Mesodermal cell (in vitro differentiated cells): Measurements from ENCODE around the gene EPB41L5. TPM values are rescaled to one million over a fixed set of nuclear protein-coding genes. Genes with fewer than 3 reads are reported as not detected.
"Not testable (repeated sequence)": the region's sequence is repeated elsewhere in the genome, so short reads cannot be mapped to it uniquely, and the experiment has no call there.

Source experiments
- H3K27ac ChIP-seq: 2 replicates; pipeline ENCODE4 v1.7.0; 2013; ENCODE audit warnings: mild to moderate bottlenecking, low read depth, low read length, moderate library complexity; ENCODE audit not compliant: severe bottlenecking
- H3K36me3 ChIP-seq: 2 replicates; pipeline ENCODE4 v1.7.1; 2013; ENCODE audit warnings: mild to moderate bottlenecking, low read length, moderate library complexity; ENCODE audit not compliant: control insufficient read depth, insufficient read depth
- H3K4me1 ChIP-seq: one replicate; pipeline ENCODE4 v1.7.1; 2013; ENCODE audit warnings: mild to moderate bottlenecking, low read length; ENCODE audit not compliant: insufficient read depth, control insufficient read depth, poor library complexity, severe bottlenecking
- H3K4me3 ChIP-seq: 2 replicates; pipeline ENCODE4 v1.7.0; 2013; ENCODE audit warnings: low read length, control low read depth, mild to moderate bottlenecking; ENCODE audit not compliant: insufficient read depth, poor library complexity, severe bottlenecking; ENCODE audit errors: extremely low read depth
- H3K9me3 ChIP-seq: 2 replicates; pipeline ENCODE4 v1.7.1; 2013; ENCODE audit warnings: mild to moderate bottlenecking, low read length, moderate library complexity; ENCODE audit not compliant: control insufficient read depth
- WGBS, 2 experiments: methylation state at CpG; one replicate each; pipeline ENCODE4 v1.1.5; 2013; ENCODE audit warnings: missing lambda C conversion rate in 2 of 2; ENCODE audit not compliant: insufficient coverage in 2 of 2; 5-methylcytosine and 5-hydroxymethylcytosine counted together
- polyA plus RNA-seq, 2 experiments: library from polyadenylated mRNA; stranded (reverse); fragments of 50-300 nt; gene quantifications; one replicate each; pipeline ENCODE4 v1.2.3, GENCODE V29; 2013

EPB41L5 gene
- polyA plus RNA-seq (2013, experiment 1 of 2), result 41.1 TPM
- polyA plus RNA-seq (2013, experiment 2 of 2), result 44.7 TPM

GRCh38 chr2:120012771-120013596, at the start of gene EPB41L5:
Gene EPB41L5, plus strand, starts transcription at chr2:120013077. Its CDS starts 6,008 bp downstream, at chr2:120019085.
- peak within 1 kb of the TSS; percentile 76 for H3K4me3 ChIP-seq
- H3K27ac ChIP-seq, result peak within 1 kb of the TSS; percentile 81
- H3K4me1 ChIP-seq, result no peaks in the 10 kb centered on the region
- no peaks in the 10 kb centered on the region for H3K9me3 ChIP-seq
- no peaks in the 10 kb centered on the region for H3K36me3 ChIP-seq
- 0 to 1% methylated on average over 90 to 96 of the region's 104 CpGs for WGBS, 2 experiments

DNA sequence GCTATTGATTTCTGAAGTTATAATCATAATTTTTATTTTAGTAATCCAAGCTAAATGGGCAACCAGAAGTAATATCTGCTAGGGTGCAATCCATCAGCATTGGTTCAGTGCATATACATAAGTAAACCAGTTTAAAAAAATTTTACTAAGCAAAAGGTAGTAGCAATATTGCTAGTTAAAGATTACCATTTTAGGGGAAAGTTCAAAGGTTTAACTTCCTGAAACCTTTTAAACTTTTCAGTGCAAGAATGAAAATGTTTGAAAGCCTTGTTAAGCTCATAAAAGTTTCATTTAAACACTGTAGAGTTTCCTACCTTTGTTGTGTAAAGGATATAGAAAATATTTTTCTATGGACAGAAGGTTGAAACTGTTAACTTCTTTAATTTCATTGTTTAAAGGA, 31.0 kb upstream of the EPB41L5 start:
- Histone ChIP-seq H3K27ac (no peak overlapping the region), H3K36me3 (peaks cover 4% of the 10 kb centered on the region), H3K4me1 (no peaks in the 10 kb centered on the region), H3K9me3 (no peaks in the 10 kb centered on the region), H3K4me3 (no peak overlapping the region)

DNA sequence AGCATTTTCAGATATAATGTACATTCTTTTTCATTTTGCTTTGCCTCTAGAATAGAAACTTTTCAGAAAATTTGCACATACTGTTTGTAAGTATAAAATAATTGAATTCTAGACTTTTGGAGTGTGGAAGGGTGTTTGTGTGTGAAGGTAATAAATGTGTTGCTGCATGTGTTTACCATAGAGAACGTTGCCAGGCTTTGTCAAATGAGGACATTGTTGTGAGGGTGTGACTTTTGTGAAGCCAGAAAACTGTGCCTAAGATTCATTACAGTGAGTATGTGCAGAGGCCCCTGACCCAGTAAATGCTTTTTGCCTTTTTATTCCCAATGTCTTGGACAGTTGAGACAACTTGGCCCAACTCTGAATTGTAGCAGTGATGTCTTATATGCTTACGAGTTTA, 30.4 kb upstream of the EPB41L5 start:
- Histone ChIP-seq H3K36me3 (no peaks in the 10 kb centered on the region), H3K4me1 (no peaks in the 10 kb centered on the region), H3K27ac (no peak overlapping the region), H3K9me3 (no peaks in the 10 kb centered on the region), H3K4me3 (no peak overlapping the region)
- WGBS, 2 experiments, result 71 to 83% methylated on average over 1 of the region's 2 CpGs

- Histone ChIP-seq H3K9me3 (no peaks in the 10 kb centered on the region), H3K4me3 (no peak overlapping the region), H3K27ac (no peak overlapping the region), H3K4me1 (no peaks in the 10 kb centered on the region), H3K36me3 (no peaks in the 10 kb centered on the region)
- WGBS, 2 experiments, result 92 to 100% methylated on average over 2 to 3 of the region's 3 CpGs
Observed at GRCh38 chr2:119983108-119983507, 29.8 kb upstream of the EPB41L5 start.

DNA sequence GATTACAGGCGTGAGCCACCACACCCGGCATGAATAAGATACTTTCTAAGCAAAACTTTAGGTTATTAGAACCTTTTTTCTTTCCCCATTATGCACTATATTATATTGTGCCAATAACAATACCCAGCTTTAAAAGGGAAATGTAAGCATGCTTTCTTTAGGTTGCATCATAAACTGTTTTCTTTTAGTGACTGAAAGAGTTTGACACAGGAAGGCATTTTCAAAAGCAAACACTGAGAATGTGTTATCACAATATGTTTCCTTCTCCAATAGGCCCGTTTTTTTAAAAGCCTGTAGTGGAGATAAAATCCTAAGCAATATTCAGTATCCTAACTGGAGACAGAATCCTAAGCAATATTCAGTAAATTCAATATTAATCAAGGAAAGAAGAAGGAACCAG, 16.7 kb upstream of the EPB41L5 start:
- H3K4me3 ChIP-seq, result no peak overlapping the region
- H3K4me1 ChIP-seq, result no peaks in the 10 kb centered on the region
- no peaks in the 10 kb centered on the region for H3K9me3 ChIP-seq
- H3K36me3 ChIP-seq, result no peaks in the 10 kb centered on the region
- no peak overlapping the region for H3K27ac ChIP-seq
- WGBS, 2 experiments, result 95% methylated on average over 2 of the region's 3 CpGs; no CpG with 5 or more reads in 1 of the 2 experiments

DNA sequence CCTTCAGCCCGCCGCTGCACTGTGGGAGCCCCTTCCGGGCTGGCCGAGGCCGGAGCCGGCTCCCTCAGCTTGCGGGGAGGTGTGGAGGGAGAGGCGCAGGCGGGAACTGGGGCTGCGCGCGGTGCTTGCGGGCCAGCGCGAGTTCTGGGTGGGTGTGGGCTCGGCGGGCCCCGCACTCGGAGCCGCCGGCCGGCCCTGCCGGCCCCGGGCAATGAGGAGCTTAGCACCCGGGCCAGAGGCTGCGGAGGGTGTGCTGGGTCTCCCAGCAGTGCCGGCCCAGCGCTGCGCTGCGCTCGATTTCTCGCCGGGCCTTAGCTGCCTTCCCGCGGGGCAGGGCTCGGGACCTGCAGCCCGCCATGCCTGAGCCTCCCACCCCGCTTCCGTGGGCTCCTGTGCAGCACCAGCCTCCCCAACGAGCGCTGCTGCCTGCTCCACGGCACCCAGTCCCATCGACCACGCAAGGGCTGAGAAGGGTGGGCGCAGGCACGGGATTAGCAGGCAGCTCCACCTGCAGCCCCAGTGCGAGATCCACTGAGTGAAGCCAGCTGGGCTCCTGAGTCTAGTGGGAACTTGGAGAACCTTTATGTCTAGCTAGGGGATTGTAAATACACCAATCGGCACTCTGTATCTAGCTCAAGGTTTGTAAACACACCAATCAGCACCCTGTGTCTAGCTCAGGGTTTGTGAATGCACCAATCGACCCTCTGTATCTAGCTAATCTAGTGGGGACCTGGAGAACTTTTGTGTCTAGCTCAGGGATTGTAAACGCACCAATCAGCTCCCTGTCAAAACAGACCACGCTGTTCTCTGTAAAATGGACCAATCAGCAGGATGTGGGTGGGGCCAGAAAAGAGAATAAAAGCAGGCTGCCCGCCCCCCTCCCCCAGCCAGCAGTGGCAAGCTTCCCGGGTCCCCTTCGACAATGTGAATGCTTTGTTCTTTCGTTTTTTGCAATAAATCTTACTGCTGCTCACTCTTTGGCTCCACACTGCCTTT, 15.7 kb upstream of the EPB41L5 start:
- WGBS, 2 experiments, result 97% methylated on average over 32 to 53 of the region's 55 CpGs
- not testable (repeated sequence) for H3K27ac ChIP-seq, H3K36me3 ChIP-seq, H3K4me3 ChIP-seq, H3K4me1 ChIP-seq, H3K9me3 ChIP-seq

- Histone ChIP-seq H3K9me3 (no peaks in the 10 kb centered on the region), H3K27ac (no peak overlapping the region), H3K36me3 (no peaks in the 10 kb centered on the region), H3K4me3 (no peak overlapping the region), H3K4me1 (no peaks in the 10 kb centered on the region)
- 88 to 100% methylated on average over 1 of the region's 1 CpG for WGBS, 2 experiments
Observed at GRCh38 chr2:120001471-120001870, 11.4 kb upstream of the EPB41L5 start.

DNA sequence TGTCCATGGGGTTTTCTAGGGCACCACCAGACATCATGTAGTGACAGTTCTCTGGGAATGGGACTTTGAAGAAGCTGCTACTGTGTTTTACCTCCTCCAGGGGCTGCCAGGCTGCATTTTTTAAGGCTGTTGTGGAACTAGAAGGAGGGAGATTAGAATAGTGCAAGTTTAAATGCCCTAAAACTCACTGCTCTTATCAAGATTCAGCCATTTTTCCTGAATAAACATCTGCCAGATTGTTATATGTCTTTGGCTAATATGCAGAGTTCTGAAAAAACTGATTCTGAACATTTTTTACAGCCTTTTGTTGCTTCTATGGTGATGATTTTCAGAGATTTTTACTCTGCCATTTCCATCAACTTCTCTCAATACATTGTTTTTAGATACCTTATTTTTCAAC, 8.6 kb upstream of the EPB41L5 start:
- Histone ChIP-seq H3K9me3 (no peaks in the 10 kb centered on the region), H3K4me1 (no peaks in the 10 kb centered on the region)

DNA sequence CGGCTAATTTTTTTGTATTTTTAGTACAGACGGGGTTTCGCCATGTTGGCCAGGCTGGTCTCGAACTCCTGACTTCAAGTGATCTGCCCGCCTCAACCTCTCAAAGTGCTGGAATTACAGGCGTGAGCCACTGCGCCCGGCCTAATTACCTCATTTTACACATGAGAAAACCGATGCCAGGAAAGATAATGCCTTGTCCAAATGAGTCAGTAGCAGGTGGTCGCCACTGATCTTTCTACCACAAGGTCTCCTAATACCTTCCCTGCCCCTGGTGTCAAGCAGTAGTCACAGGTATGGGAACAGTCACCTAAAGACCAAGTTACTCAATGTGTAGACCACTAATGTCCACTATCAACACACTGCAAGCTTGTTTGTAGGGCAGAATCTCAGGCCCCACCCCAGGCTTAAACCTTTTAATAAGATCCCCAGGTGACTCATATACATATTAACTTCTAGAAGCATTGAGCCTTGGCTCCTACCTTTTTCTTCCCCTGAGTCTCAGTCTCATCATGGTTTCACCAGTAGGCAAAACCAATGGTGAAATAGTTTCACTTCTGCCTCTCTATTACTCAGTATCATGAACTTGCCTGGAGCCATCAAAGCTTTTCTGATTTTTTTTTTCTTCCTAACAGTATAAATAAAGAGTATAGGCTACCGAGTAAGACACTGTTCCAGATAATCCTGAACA, 6.9 kb upstream of the EPB41L5 start:
- Histone ChIP-seq H3K36me3 (no peaks in the 10 kb centered on the region), H3K4me3 (no peak overlapping the region), H3K9me3 (no peaks in the 10 kb centered on the region), H3K4me1 (no peaks in the 10 kb centered on the region), H3K27ac (no peak overlapping the region)
- WGBS, 2 experiments, result 92 to 94% methylated on average over 9 to 10 of the region's 11 CpGs

More for the DNA sequence above, 8.6 kb upstream of the EPB41L5 start:
- no peaks in the 10 kb centered on the region for H3K36me3 ChIP-seq
- H3K4me3 ChIP-seq, result no peak overlapping the region
- no peak overlapping the region for H3K27ac ChIP-seq

GRCh38 chr2:120007851-120008250, 5.0 kb upstream of the EPB41L5 start:
- H3K4me3 ChIP-seq, result no peak overlapping the region
- 87 to 92% methylated on average over 4 of the region's 4 CpGs for WGBS, 2 experiments
- no peak overlapping the region for H3K27ac ChIP-seq
- H3K36me3 ChIP-seq, result no peaks in the 10 kb centered on the region
- no peaks in the 10 kb centered on the region for H3K4me1 ChIP-seq
- no peaks in the 10 kb centered on the region for H3K9me3 ChIP-seq
